WTC11 (cell line): ENCODE results near the gene CENATAC. TPM values are rescaled to one million over a fixed set of nuclear protein-coding genes. Genes with fewer than 3 reads are reported as not detected.

ENCODE experiments used
- ATAC-seq: fragments of 200-7000 bp; cut with Tn5 transposase; 2 replicates; pipeline ENCODE4 v1.10.0; 2021; ENCODE audit warnings: mild to moderate bottlenecking, moderate library complexity
- CTCF ChIA-PET: fragments of 300-600 bp; sonication (Branson Sonifier 250); formaldehyde crosslinking; loops from one replicate; lab custom pipeline; 2021; ENCODE audit warnings: antibody characterized with exemption; lab: Charles Lee
- POLR2A ChIA-PET: fragments of 350-600 bp; sonication (Branson Sonifier 250); formaldehyde crosslinking; loops from one replicate; lab custom pipeline; 2021; ENCODE audit warnings: antibody characterized with exemption; lab: Charles Lee
- DNase-seq: peaks from one replicate; pipeline ENCODE4 v3.0.0; 2021; ENCODE audit warnings: low spot score
- H3K27ac Mint-ChIP-seq: 2 replicates; pipeline ENCODE4 v1.8.0; 2021; ENCODE audit warnings: mixed read lengths
- H3K27me3 Mint-ChIP-seq: 2 replicates; pipeline ENCODE4 v1.8.0; 2021; ENCODE audit warnings: low read depth, mild to moderate bottlenecking, moderate library complexity, mixed read lengths
- H3K36me3 Mint-ChIP-seq: 2 replicates; pipeline ENCODE4 v1.8.0; 2021; ENCODE audit warnings: mixed read lengths
- H3K4me1 Mint-ChIP-seq: 2 replicates; pipeline ENCODE4 v1.8.0; 2022; ENCODE audit warnings: mixed read lengths
- H3K4me3 Mint-ChIP-seq: 2 replicates; pipeline ENCODE4 v1.8.0; 2021; ENCODE audit warnings: mild to moderate bottlenecking, moderate library complexity, mixed read lengths
- H3K9me3 Mint-ChIP-seq: 2 replicates; pipeline ENCODE4 v1.8.0; 2021; ENCODE audit warnings: mixed read lengths
- ATF1 ChIP-seq: sonication (generic); formaldehyde crosslinking; IDR thresholded peaks from 2 replicates; pipeline ENCODE4 v1.8.1; 2023; ENCODE audit warnings: mild to moderate bottlenecking, moderate library complexity, missing genetic modification reagents
- ATF2 ChIP-seq: sonication (generic); formaldehyde crosslinking; IDR thresholded peaks from 2 replicates; pipeline ENCODE4 v1.8.1; 2022; ENCODE audit warnings: low read depth, missing genetic modification reagents, borderline replicate concordance
- CREM ChIP-seq: sonication (generic); formaldehyde crosslinking; IDR thresholded peaks from 2 replicates; pipeline ENCODE4 v1.8.1; 2022; ENCODE audit warnings: mild to moderate bottlenecking, missing genetic modification reagents, moderate library complexity
- ELF4 ChIP-seq: sonication (generic); formaldehyde crosslinking; IDR thresholded peaks from 2 replicates; pipeline ENCODE4 v1.8.1; 2022; ENCODE audit warnings: low read depth, mild to moderate bottlenecking, moderate library complexity, missing genetic modification reagents
- GTF2I ChIP-seq: fragments of 250-450 bp; sonication (Bioruptor Pico); conservative IDR thresholded peaks from 2 replicates; pipeline ENCODE4 v1.4.0; 2021; ENCODE audit warnings: mild to moderate bottlenecking
- HMGXB4 ChIP-seq: sonication (generic); formaldehyde crosslinking; IDR thresholded peaks from 2 replicates; pipeline ENCODE4 v1.8.1; 2023; ENCODE audit warnings: mild to moderate bottlenecking, moderate library complexity, missing genetic modification reagents
- JAZF1 ChIP-seq: fragments of 250-450 bp; sonication (Bioruptor Pico); IDR thresholded peaks from 2 replicates; pipeline ENCODE4 v1.9.0; 2021; ENCODE audit warnings: moderate library complexity, mild to moderate bottlenecking, inconsistent platforms
- JUN ChIP-seq: sonication (generic); formaldehyde crosslinking; IDR thresholded peaks from 2 replicates; pipeline ENCODE4 v1.8.0; 2023; ENCODE audit warnings: mild to moderate bottlenecking, missing genetic modification reagents
- SOX15 ChIP-seq: fragments of 250-450 bp; sonication (Bioruptor Pico); IDR thresholded peaks from 2 replicates; pipeline ENCODE4 v1.9.0; 2021; ENCODE audit warnings: mild to moderate bottlenecking
- ZNF138 ChIP-seq: sonication (generic); formaldehyde crosslinking; conservative IDR thresholded peaks from 2 replicates; pipeline ENCODE4 v1.8.1; 2022; ENCODE audit warnings: mild to moderate bottlenecking, moderate library complexity, missing genetic modification reagents
- ZNF219 ChIP-seq: sonication (generic); formaldehyde crosslinking; IDR thresholded peaks from 2 replicates; pipeline ENCODE4 v1.8.0; 2023; ENCODE audit warnings: missing genetic modification reagents, mild to moderate bottlenecking, borderline replicate concordance
- ZNF232 ChIP-seq: sonication (generic); formaldehyde crosslinking; IDR thresholded peaks from 2 replicates; pipeline ENCODE4 v1.8.0; 2022; ENCODE audit warnings: mild to moderate bottlenecking, missing genetic modification reagents
- ZNF317 ChIP-seq: sonication (generic); formaldehyde crosslinking; IDR thresholded peaks from 2 replicates; pipeline ENCODE4 v1.8.1; 2023; ENCODE audit warnings: low read depth, mild to moderate bottlenecking, moderate library complexity, missing genetic modification reagents, borderline replicate concordance
- ZNF416 ChIP-seq: fragments of 250-450 bp; sonication (Bioruptor Pico); IDR thresholded peaks from 2 replicates; pipeline ENCODE4 v1.9.0; 2021; ENCODE audit warnings: mild to moderate bottlenecking, inconsistent platforms
- ZNF423 ChIP-seq: fragments of 250-450 bp; sonication (Bioruptor Pico); IDR thresholded peaks from 2 replicates; pipeline ENCODE4 v2.1.2; 2022; ENCODE audit warnings: mild to moderate bottlenecking, moderate library complexity
- ZNF425 ChIP-seq: fragments of 250-450 bp; sonication (Bioruptor Pico); conservative IDR thresholded peaks from 2 replicates; pipeline ENCODE4 v1.9.0; 2021; ENCODE audit warnings: mild to moderate bottlenecking
- ZSCAN18 ChIP-seq: fragments of 250-450 bp; sonication (Bioruptor Pico); IDR thresholded peaks from 2 replicates; pipeline ENCODE4 v2.1.2; 2022; ENCODE audit warnings: mild to moderate bottlenecking, moderate library complexity
- total RNA-seq: library from RNA; stranded (reverse); gene quantifications from 3 replicates; pipeline ENCODE4 v1.2.3, GENCODE V29; 2021
- TF ChIP-seq, protein P1 (sequence below): sonication (generic); formaldehyde crosslinking; IDR thresholded peaks from 2 replicates; pipeline ENCODE4 v1.8.1; 2022; ENCODE audit warnings: low read depth, mild to moderate bottlenecking, moderate library complexity, missing genetic modification reagents, borderline replicate concordance
- TF ChIP-seq, protein P2 (sequence below): sonication (generic); formaldehyde crosslinking; IDR thresholded peaks from 2 replicates; pipeline ENCODE4 v1.8.0; 2022; ENCODE audit warnings: mild to moderate bottlenecking, missing genetic modification reagents
- TF ChIP-seq, protein P3 (sequence below): sonication (generic); formaldehyde crosslinking; IDR thresholded peaks from 2 replicates; pipeline ENCODE4 v1.8.0; 2023; ENCODE audit warnings: missing genetic modification reagents, mild to moderate bottlenecking, borderline replicate concordance

The CENATAC gene
- total RNA-seq, 1 experiment from 2014 or later = 41.7 TPM

GRCh38 chr11:119024430-119025098, 26.6 kb downstream of the CENATAC start:
- Mint-ChIP-seq H3K36me3 (peaks cover 60% of the 10 kb centered on the region), H3K27ac (no peak overlapping the region), H3K9me3 (no peaks in the 10 kb centered on the region), H3K4me1 (peaks cover 20% of the 10 kb centered on the region), H3K27me3 (no peaks in the 10 kb centered on the region), H3K4me3 (no peak overlapping the region)
- DNase-seq (no peak), ATAC-seq (peak; percentile 11; the same call in 1 of the 2 replicates)
- CTCF ChIA-PET = interaction anchor here (0.5 to 0.7 kb wide), 3 partner anchors 11 to 120 kb away, joined by 3 to 6 read pairs (median 3); no protein-coding TSS in a partner anchor
- TF ChIP-seq, protein P1, sequence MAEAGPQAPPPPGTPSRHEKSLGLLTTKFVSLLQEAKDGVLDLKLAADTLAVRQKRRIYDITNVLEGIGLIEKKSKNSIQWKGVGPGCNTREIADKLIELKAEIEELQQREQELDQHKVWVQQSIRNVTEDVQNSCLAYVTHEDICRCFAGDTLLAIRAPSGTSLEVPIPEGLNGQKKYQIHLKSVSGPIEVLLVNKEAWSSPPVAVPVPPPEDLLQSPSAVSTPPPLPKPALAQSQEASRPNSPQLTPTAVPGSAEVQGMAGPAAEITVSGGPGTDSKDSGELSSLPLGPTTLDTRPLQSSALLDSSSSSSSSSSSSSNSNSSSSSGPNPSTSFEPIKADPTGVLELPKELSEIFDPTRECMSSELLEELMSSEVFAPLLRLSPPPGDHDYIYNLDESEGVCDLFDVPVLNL = no peak
- no peak for TF ChIP-seq HMGXB4 (CRISPR knock-in tag)
- no peak for TF ChIP-seq JUN
- POLR2A ChIA-PET = no interaction called here

GRCh38 chr11:119025099-119025473, 27.1 kb downstream of the CENATAC start:
- no peaks in the 10 kb centered on the region for H3K27me3 Mint-ChIP-seq
- ChIA-PET CTCF (interaction anchor here (0.5 kb wide), 1 partner anchor 11 kb away, joined by 6 read pairs; no protein-coding TSS in a partner anchor), POLR2A (no interaction called here)
- no peak overlapping the region for H3K4me3 Mint-ChIP-seq
- DNase-seq (no peak), ATAC-seq (peak; percentile 22)
- H3K36me3 Mint-ChIP-seq = peaks cover 56% of the 10 kb centered on the region
- H3K27ac Mint-ChIP-seq = 0 out of 2 replicates have a peak overlapping the region, but pooled peaks have one; percentile 70
- no peaks in the 10 kb centered on the region for H3K9me3 Mint-ChIP-seq
- H3K4me1 Mint-ChIP-seq = peaks cover 19% of the 10 kb centered on the region
- TF ChIP-seq ZNF416 (CRISPR knock-in tag) (no peak), CREM (no peak), ZNF425 (no peak), JAZF1 (CRISPR knock-in tag) (no peak), ZSCAN18 (no peak), ZNF138 (CRISPR knock-in tag) (no peak), ZNF317 (no peak), ZNF232 (CRISPR knock-in tag) (no peak), GTF2I (CRISPR knock-in tag) (no peak), ELF4 (CRISPR knock-in tag) (no peak), ATF1 (CRISPR knock-in tag) (no peak), ATF2 (no peak), ZNF219 (no peak), SOX15 (CRISPR knock-in tag) (no peak), ZNF423 (CRISPR knock-in tag) (no peak)
- TF ChIP-seq, protein P1 = no peak
- TF ChIP-seq, protein P2, sequence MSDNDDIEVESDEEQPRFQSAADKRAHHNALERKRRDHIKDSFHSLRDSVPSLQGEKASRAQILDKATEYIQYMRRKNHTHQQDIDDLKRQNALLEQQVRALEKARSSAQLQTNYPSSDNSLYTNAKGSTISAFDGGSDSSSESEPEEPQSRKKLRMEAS = no peak
- TF ChIP-seq, protein P3, sequence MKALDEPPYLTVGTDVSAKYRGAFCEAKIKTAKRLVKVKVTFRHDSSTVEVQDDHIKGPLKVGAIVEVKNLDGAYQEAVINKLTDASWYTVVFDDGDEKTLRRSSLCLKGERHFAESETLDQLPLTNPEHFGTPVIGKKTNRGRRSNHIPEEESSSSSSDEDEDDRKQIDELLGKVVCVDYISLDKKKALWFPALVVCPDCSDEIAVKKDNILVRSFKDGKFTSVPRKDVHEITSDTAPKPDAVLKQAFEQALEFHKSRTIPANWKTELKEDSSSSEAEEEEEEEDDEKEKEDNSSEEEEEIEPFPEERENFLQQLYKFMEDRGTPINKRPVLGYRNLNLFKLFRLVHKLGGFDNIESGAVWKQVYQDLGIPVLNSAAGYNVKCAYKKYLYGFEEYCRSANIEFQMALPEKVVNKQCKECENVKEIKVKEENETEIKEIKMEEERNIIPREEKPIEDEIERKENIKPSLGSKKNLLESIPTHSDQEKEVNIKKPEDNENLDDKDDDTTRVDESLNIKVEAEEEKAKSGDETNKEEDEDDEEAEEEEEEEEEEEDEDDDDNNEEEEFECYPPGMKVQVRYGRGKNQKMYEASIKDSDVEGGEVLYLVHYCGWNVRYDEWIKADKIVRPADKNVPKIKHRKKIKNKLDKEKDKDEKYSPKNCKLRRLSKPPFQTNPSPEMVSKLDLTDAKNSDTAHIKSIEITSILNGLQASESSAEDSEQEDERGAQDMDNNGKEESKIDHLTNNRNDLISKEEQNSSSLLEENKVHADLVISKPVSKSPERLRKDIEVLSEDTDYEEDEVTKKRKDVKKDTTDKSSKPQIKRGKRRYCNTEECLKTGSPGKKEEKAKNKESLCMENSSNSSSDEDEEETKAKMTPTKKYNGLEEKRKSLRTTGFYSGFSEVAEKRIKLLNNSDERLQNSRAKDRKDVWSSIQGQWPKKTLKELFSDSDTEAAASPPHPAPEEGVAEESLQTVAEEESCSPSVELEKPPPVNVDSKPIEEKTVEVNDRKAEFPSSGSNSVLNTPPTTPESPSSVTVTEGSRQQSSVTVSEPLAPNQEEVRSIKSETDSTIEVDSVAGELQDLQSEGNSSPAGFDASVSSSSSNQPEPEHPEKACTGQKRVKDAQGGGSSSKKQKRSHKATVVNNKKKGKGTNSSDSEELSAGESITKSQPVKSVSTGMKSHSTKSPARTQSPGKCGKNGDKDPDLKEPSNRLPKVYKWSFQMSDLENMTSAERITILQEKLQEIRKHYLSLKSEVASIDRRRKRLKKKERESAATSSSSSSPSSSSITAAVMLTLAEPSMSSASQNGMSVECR (CRISPR knock-in tag) = no peak
